IPS DF 6.9 (cell line): ENCODE measurements around the gene MED26.
A peak's percentile ranks its signal among the peaks of the same experiment; 100 is the strongest.

Experiments used
- DNase-seq: peaks from one replicate; pipeline ENCODE4 v3.0.0-alpha.2; 2013; ENCODE audit warnings: low read depth, low spot score
- H3K27ac ChIP-seq: one replicate; pipeline ENCODE4 v1.5.1; 2013; ENCODE audit warnings: low read length, control low read depth
- H3K27me3 ChIP-seq: 2 replicates; pipeline ENCODE4 v1.6.1; 2013; ENCODE audit warnings: mild to moderate bottlenecking, low read length; ENCODE audit not compliant: control insufficient read depth, insufficient read depth
- H3K36me3 ChIP-seq: 2 replicates; pipeline ENCODE4 v1.6.1; 2013; ENCODE audit warnings: low read length; ENCODE audit not compliant: control insufficient read depth, insufficient read depth
- H3K4me1 ChIP-seq: 2 replicates; pipeline ENCODE4 v1.6.1; 2013; ENCODE audit warnings: low read length; ENCODE audit not compliant: control insufficient read depth, insufficient read depth
- H3K4me3 ChIP-seq: 2 replicates; pipeline ENCODE4 v1.5.1; 2013; ENCODE audit warnings: mild to moderate bottlenecking, low read length
- H3K9me3 ChIP-seq: 2 replicates; pipeline ENCODE4 v1.6.1; 2013; ENCODE audit warnings: low read length, inconsistent platforms; ENCODE audit not compliant: control insufficient read depth, insufficient read depth
- WGBS: extraction: QIAGEN DNeasy Blood & Tissue Kit; methylation state at CpG from one replicate; pipeline ENCODE4 v1.1.7; 2013; ENCODE audit warnings: mixed read lengths, missing lambda C conversion rate; ENCODE audit not compliant: insufficient read length, insufficient coverage; 5-methylcytosine and 5-hydroxymethylcytosine counted together

The MED26 gene

GRCh38 chr19:16541526-16542044 lies 86.4 kb downstream of the MED26 start:
- no peak for DNase-seq
- WGBS: no CpG with 5 or more reads among the region's 29 CpGs
- Histone ChIP-seq H3K4me1 (no peaks in the 10 kb centered on the region), H3K36me3 (0 out of 2 replicates have a peak, but pooled peaks cover 6% of the 10 kb centered on the region), H3K4me3 (peak overlapping the region; percentile 85), H3K9me3 (no peaks in the 10 kb centered on the region), H3K27ac (no peak overlapping the region), H3K27me3 (no peaks in the 10 kb centered on the region)

- Histone ChIP-seq H3K4me3 (peak overlapping the region; percentile 85; the same call in 1 of the 2 replicates), H3K27ac (no peak overlapping the region), H3K36me3 (peaks cover 8% of the 10 kb centered on the region; the same call in 1 of the 2 replicates), H3K4me1 (no peaks in the 10 kb centered on the region), H3K27me3 (no peaks in the 10 kb centered on the region), H3K9me3 (no peaks in the 10 kb centered on the region)
- no peak for DNase-seq
- WGBS: no CpG with 5 or more reads among the region's 12 CpGs
These were observed 87.1 kb downstream of the MED26 start for GRCh38 chr19:16540948-16541347.

- peaks cover 32% of the 10 kb centered on the region for H3K36me3 ChIP-seq
These were observed 90.9 kb downstream of the MED26 start for GRCh38 chr19:16537111-16537510.

DNA sequence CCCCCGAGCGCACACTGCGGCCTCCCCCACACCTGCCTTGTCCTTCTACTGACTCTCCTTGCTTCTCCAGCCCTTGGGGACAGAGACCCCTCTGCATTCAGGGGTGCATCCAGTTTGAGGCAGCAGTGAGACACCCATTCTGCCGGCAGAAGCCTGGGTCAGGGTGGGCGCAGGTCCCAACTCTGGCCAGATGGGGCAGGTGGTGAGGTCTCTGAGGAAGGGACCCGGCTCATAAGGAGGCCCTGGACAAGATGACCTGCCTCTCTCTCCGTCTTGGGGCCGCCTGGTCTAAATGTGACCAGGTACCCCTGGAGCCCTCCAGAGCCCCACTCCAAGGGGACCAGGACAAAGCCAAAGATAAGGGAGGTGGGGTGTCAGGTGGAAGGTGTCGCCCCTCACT lies 91.9 kb downstream of the MED26 start:
- Histone ChIP-seq H3K27me3 (no peaks in the 10 kb centered on the region), H3K36me3 (peaks cover 40% of the 10 kb centered on the region), H3K4me3 (no peak overlapping the region), H3K27ac (no peak overlapping the region), H3K9me3 (no peaks in the 10 kb centered on the region), H3K4me1 (no peaks in the 10 kb centered on the region)
- DNase-seq: no peak
- WGBS: no CpG with 5 or more reads among the region's 9 CpGs

More at GRCh38 chr19:16537111-16537510, 90.9 kb downstream of the MED26 start:
- Histone ChIP-seq H3K27ac (no peak overlapping the region), H3K9me3 (no peaks in the 10 kb centered on the region), H3K27me3 (no peaks in the 10 kb centered on the region), H3K4me3 (no peak overlapping the region), H3K4me1 (no peaks in the 10 kb centered on the region)
- DNase-seq: no peak
- no CpG with 5 or more reads among the region's 13 CpGs for WGBS

- DNase-seq: no peak
- H3K4me3 ChIP-seq: no peak overlapping the region
- peaks cover 47% of the 10 kb centered on the region for H3K36me3 ChIP-seq
- no CpG with 5 or more reads among the region's 18 CpGs for WGBS
- H3K4me1 ChIP-seq: no peaks in the 10 kb centered on the region
- H3K9me3 ChIP-seq: no peaks in the 10 kb centered on the region
- no peaks in the 10 kb centered on the region for H3K27me3 ChIP-seq
- H3K27ac ChIP-seq: no peak overlapping the region
These were observed 92.6 kb downstream of the MED26 start for GRCh38 chr19:16535381-16535780.

- WGBS: no CpG with 5 or more reads among the region's 47 CpGs
These were observed 95.4 kb downstream of the MED26 start for GRCh38 chr19:16532440-16533234.

DNA sequence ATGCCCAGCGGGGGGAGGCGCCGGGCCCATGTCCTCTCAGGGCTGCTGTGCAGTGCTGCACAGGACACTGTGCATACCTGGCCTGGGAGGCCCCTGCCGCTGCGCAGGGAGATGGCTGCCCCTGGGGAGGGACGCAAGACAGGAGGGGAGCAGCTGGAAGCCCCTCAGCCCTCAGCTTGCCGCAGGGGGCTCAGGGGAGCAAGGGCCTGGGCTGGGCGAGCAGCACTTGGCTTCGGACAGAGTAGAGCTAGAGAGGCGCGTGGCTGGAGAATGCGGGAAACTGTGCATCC lies 96.7 kb downstream of the MED26 start:
- H3K4me1 ChIP-seq: no peaks in the 10 kb centered on the region
- H3K36me3 ChIP-seq: peaks cover 69% of the 10 kb centered on the region
- H3K9me3 ChIP-seq: no peaks in the 10 kb centered on the region
- no peak overlapping the region for H3K27ac ChIP-seq
- no peak overlapping the region for H3K4me3 ChIP-seq
- WGBS: no CpG with 5 or more reads among the region's 12 CpGs
- H3K27me3 ChIP-seq: no peaks in the 10 kb centered on the region
- no peak for DNase-seq

More at GRCh38 chr19:16532440-16533234, 95.4 kb downstream of the MED26 start:
- H3K9me3 ChIP-seq: no peaks in the 10 kb centered on the region
- DNase-seq: no peak
- no peaks in the 10 kb centered on the region for H3K4me1 ChIP-seq
- H3K27me3 ChIP-seq: no peaks in the 10 kb centered on the region
- H3K36me3 ChIP-seq: peaks cover 61% of the 10 kb centered on the region
- H3K27ac ChIP-seq: no peak overlapping the region
- no peak overlapping the region for H3K4me3 ChIP-seq

- Histone ChIP-seq H3K36me3 (peaks cover 71% of the 10 kb centered on the region), H3K27me3 (no peaks in the 10 kb centered on the region), H3K9me3 (no peaks in the 10 kb centered on the region), H3K4me3 (no peak overlapping the region), H3K27ac (no peak overlapping the region), H3K4me1 (no peaks in the 10 kb centered on the region)
- WGBS: no CpG with 5 or more reads among the region's 43 CpGs
- DNase-seq: no peak
These were observed 97.2 kb downstream of the MED26 start for GRCh38 chr19:16530540-16531379.

DNA sequence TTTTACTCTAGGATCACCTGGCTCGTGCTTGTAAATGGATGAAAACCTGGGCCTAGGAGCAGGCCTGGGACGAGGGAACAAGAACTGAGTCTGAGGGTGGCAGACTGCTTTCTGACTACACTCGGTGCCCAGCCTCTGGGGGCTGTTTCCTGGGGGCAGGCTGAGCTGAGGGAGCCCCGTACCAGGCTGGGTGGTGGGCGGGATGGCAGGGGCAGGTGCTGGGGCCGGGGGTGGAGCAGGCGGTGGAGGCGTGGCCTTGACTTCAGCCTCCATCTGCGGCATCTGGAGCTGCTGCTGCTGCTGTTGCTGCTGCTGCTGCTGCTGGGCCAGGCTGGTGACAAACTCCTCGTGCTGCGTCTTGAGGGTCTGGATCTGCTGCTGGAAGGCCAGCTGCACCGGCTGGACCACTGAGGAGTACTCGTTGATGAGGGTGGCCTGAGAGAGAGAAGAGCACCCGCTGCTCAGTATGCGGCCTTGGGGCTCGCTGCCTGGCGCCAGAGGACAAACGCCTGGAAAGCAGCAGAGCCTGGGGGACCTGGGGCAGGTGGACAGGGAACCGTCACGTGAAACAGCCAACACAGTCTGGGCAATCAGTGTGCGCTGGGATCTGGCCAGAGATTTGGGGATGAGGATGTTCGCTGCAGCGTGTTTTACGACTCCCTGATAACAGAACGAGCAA lies 98.4 kb downstream of the MED26 start:
- no peaks in the 10 kb centered on the region for H3K27me3 ChIP-seq
- no peaks in the 10 kb centered on the region for H3K9me3 ChIP-seq
- no peak overlapping the region for H3K27ac ChIP-seq
- DNase-seq: no peak
- H3K36me3 ChIP-seq: peaks cover 74% of the 10 kb centered on the region
- no peaks in the 10 kb centered on the region for H3K4me1 ChIP-seq
- WGBS: no CpG with 5 or more reads among the region's 25 CpGs
- H3K4me3 ChIP-seq: no peak overlapping the region

DNA sequence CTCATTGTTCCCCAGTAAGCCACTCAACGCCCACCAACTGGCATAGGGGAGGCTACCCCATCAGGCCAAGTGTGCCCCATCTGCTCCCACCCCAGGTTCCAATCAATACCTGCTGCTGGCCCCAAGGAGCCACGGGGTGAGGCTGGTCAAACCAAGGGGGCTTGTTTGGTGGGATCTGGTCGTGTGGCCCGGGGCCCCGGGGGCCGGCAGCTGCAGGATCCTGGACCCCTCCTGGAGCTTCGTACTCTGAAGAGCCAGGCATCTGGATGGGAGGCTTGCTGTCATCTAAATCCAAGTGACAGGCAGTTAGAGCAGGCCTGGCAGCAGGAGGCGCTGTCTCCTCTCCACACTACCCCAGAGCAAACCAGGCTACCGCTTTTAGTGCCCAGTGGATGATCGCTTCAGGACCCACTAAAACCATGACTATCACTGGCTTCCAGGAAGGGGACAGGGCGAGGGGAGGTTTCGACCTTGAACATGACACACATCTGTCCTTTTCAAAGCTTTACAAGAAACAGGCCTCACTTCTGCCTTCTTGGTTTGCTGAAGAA lies 100.0 kb downstream of the MED26 start:
- Histone ChIP-seq H3K27ac (no peak overlapping the region), H3K36me3 (peaks cover 79% of the 10 kb centered on the region), H3K9me3 (no peaks in the 10 kb centered on the region), H3K4me1 (no peaks in the 10 kb centered on the region), H3K27me3 (no peaks in the 10 kb centered on the region), H3K4me3 (no peak overlapping the region)
- no peak for DNase-seq
- WGBS: no CpG with 5 or more reads among the region's 12 CpGs
